ENCODE results near the gene SYNE1. TPM values are rescaled to one million over a fixed set of nuclear protein-coding genes. Genes with fewer than 3 reads are reported as not detected.

The SYNE1 gene
- total RNA-seq, 6 donors from 2014 or later = 160 to 859 (median 490) TPM

- Histone ChIP-seq H3K27ac (peak overlapping the region; percentile 27 to 87 (median 84)), H3K4me1 (peaks cover 6 to 18% (median 10%) of the 10 kb centered on the region in 4 donors), H3K36me3 (peaks cover 12 to 67% (median 38%) of the 10 kb centered on the region in 4 donors), H3K27me3 (no peaks in the 10 kb centered on the region), H3K9me3 (no peaks in the 10 kb centered on the region), H3K4me3 (peak overlapping the region in 3 of 4 donors; percentile 30 to 40 (median 36))
- peak in 1 of 2 donors; percentile 66 for DNase-seq
- ATAC-seq (ENCODE audit: low FRiP score in 2 of 2) = peak; percentile 75 to 79
- 39 to 42% methylated on average over 9 of the region's 9 CpGs for WGBS, 2 donors
- TF ChIP-seq CTCF (IDR thresholded peaks at IDR 0.05) (no peak), EP300 (IDR thresholded peaks at IDR 0.05) (peak in 1 of 4 donors; percentile 89), POLR2A (IDR thresholded peaks at IDR 0.05) (no peak), POLR2AphosphoS5 (IDR thresholded peaks at IDR 0.05) (peak; percentile 50 to 79)
Observed at GRCh38 chr6:152129691-152130151, 507.4 kb downstream of the SYNE1 start.

GRCh38 chr6:152127432-152128165, 509.6 kb downstream of the SYNE1 start:
- Histone ChIP-seq H3K4me3 (no peak overlapping the region), H3K27me3 (no peaks in the 10 kb centered on the region), H3K27ac (peak overlapping the region in 2 of 4 donors; percentile 38 to 55), H3K4me1 (peaks cover 6 to 18% (median 10%) of the 10 kb centered on the region in 4 donors), H3K36me3 (peaks cover 13 to 58% (median 24%) of the 10 kb centered on the region in 4 donors), H3K9me3 (no peaks in the 10 kb centered on the region)
- WGBS, 2 donors = 77 to 82% methylated on average over 8 of the region's 8 CpGs
- no peak for TF ChIP-seq EP300 (IDR thresholded peaks at IDR 0.05)
- TF ChIP-seq POLR2AphosphoS5 (IDR thresholded peaks at IDR 0.05) = no peak
- TF ChIP-seq CTCF (IDR thresholded peaks at IDR 0.05) = no peak
- TF ChIP-seq POLR2A (IDR thresholded peaks at IDR 0.05) = no peak
- ATAC-seq (ENCODE audit: low FRiP score in 2 of 2) (no peak), DNase-seq (no peak)

GRCh38 chr6:152124429-152125074, 512.6 kb downstream of the SYNE1 start:
- peak in 1 of 2 donors; percentile 59 for ATAC-seq (ENCODE audit: low FRiP score in 2 of 2)
- TF ChIP-seq CTCF (IDR thresholded peaks at IDR 0.05) (peak; percentile 52 to 80 (median 66)), POLR2AphosphoS5 (IDR thresholded peaks at IDR 0.05) (no peak)
- no peak for DNase-seq
- H3K4me3 ChIP-seq = no peak overlapping the region
- no peaks in the 10 kb centered on the region for H3K27me3 ChIP-seq
- H3K9me3 ChIP-seq = no peaks in the 10 kb centered on the region
- 60 to 67% methylated on average over 3 of the region's 3 CpGs for WGBS, 2 donors
- peaks cover 19 to 69% (median 42%) of the 10 kb centered on the region in 4 donors for H3K36me3 ChIP-seq
- H3K27ac ChIP-seq = no peak overlapping the region
- H3K4me1 ChIP-seq = peaks cover 0 to 8% (median 7%) of the 10 kb centered on the region in 4 donors

GRCh38 chr6:152123076-152123475, 514.1 kb downstream of the SYNE1 start:
- DNase-seq = no peak
- no peak for TF ChIP-seq EP300 (IDR thresholded peaks at IDR 0.05)
- TF ChIP-seq POLR2A (IDR thresholded peaks at IDR 0.05) = no peak
- no peak for TF ChIP-seq POLR2AphosphoS5 (IDR thresholded peaks at IDR 0.05)
- no peak for TF ChIP-seq CTCF (IDR thresholded peaks at IDR 0.05)
- no peak for ATAC-seq (ENCODE audit: low FRiP score in 2 of 2)
- H3K27ac ChIP-seq = no peak overlapping the region
- no peaks in the 10 kb centered on the region for H3K4me1 ChIP-seq
- peaks cover 19 to 63% (median 38%) of the 10 kb centered on the region in 4 donors for H3K36me3 ChIP-seq
- no peaks in the 10 kb centered on the region for H3K27me3 ChIP-seq
- H3K4me3 ChIP-seq = no peak overlapping the region
- H3K9me3 ChIP-seq = no peaks in the 10 kb centered on the region
- WGBS, 2 donors = 92 to 94% methylated on average over 3 of the region's 3 CpGs

Data from upper lobe of left lung (tissue), 6 donors.